Spleen (tissue), 7 donors: ENCODE data around the gene ZNF768.

ENCODE experiments used
- CTCF ChIP-seq, 11 experiments: fragments of 200-600 bp in 7 of 11; fragments of 450-650 bp in 4 of 11; sonication (generic) in 4 of 11; IDR thresholded peaks in 8 of 11; conservative IDR thresholded peaks in 3 of 11; 1 replicate in 7 of 11; 2 replicates in 4 of 11; pipeline versions ENCODE4 v1.4.0 to v1.8.0; 2016 to 2021; ENCODE audit warnings: antibody characterized with exemption in 11 of 11, inconsistent platforms in 4 of 11, mild to moderate bottlenecking in 1 of 11
- POLR2AphosphoS5 ChIP-seq, 3 donors: sonication (generic); formaldehyde crosslinking; IDR thresholded peaks; one replicate each; pipeline ENCODE4 v1.5.1; 2017; ENCODE audit warnings: antibody characterized with exemption in 3 of 3
- donor health status: DM: no; HTN: no; CAD: no; lungs with moderate emphysema.
- donor health status: DM: no; HTN: no; CAD: no.
- donor health status: DM: no; HTN: no; CAD: no.

DNA sequence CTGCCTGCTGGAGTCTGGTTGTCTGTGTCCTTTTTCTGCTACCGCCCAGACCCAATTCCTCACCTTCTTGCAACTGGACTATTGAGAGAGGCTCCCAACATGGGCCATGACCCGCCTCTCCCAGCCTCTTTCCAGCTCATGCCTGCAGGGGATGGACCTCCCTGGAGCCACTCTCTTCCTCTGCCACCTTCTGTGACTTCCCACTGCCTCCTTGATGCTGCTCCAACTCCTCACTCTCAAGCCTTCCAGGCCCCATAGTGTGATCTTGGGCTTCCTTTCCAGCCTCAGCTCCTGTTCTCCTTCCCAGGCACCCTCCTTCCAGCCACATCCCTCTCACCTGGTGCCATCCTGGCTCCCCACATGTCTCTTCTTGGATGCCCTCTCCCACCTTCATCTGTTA lies 11.1 kb downstream of the ZNF768 start:
- no peak for TF ChIP-seq POLR2AphosphoS5 (IDR thresholded peaks at IDR 0.05)
- TF ChIP-seq CTCF (IDR thresholded peaks at IDR 0.05 in 8 of 11, conservative IDR thresholded peaks at IDR 0.05 in 3 of 11) = no peak
